ENCODE data around the gene ARTN. TPM values are rescaled to one million over a fixed set of nuclear protein-coding genes. Genes with fewer than 3 reads are reported as not detected.

Gene ARTN
- total RNA-seq, 1 experiment from 2014 or later: 10.6 TPM

GRCh38 chr1:43979528-43980254 is 46.1 kb downstream of the ARTN start:
- H2BK15ac ChIP-seq (ENCODE audit: low read depth, low read length): no peak overlapping the region
- peak overlapping the region; percentile 57 for H3K4me2 ChIP-seq (ENCODE audit: insufficient read depth, insufficient read length, low read length)
- TF ChIP-seq CTCF (conservative IDR thresholded peaks at IDR 0.05): no peak
- H3K27me3 Mint-ChIP-seq (ENCODE audit: low read depth): no peaks in the 10 kb centered on the region
- no peaks in the 10 kb centered on the region; a peak in 1 of 5 replicates for H3K9me3 Mint-ChIP-seq
- H3K4me1 Mint-ChIP-seq: peaks cover 24 to 32% of the 10 kb centered on the region in 2 experiments
- H3K4me3 Mint-ChIP-seq: peak overlapping the region; percentile 89 to 92
- H3K4me1 ChIP-seq (ENCODE audit: insufficient read depth, low read length): peaks cover 8% of the 10 kb centered on the region; the same call in 1 of the 2 replicates
- H2AK5ac ChIP-seq (ENCODE audit: insufficient read length, low read length): no peak overlapping the region
- H3K79me1 ChIP-seq (ENCODE audit: insufficient read depth, low read depth, low read length, poor library complexity, severe bottlenecking): peaks cover 6% of the 10 kb centered on the region
- no peak overlapping the region for H2BK20ac ChIP-seq (ENCODE audit: low read depth, low read length, poor library complexity, severe bottlenecking)
- H4K20me1 ChIP-seq (ENCODE audit: control insufficient read depth, insufficient read depth, insufficient read length): no peaks in the 10 kb centered on the region
- H3K9me3 ChIP-seq (ENCODE audit: control insufficient read depth, low read depth, low read length): no peaks in the 10 kb centered on the region
- H2BK12ac ChIP-seq (ENCODE audit: insufficient read length, low read depth, low read length): no peak overlapping the region
- H3K56ac ChIP-seq (ENCODE audit: insufficient read length, low read depth, low read length): no peak overlapping the region
- peak overlapping the region in 1 of 3 experiments; percentile 92; a peak in 2 of 7 replicates for H3K27ac Mint-ChIP-seq
- H2AFZ ChIP-seq (ENCODE audit: low read length): no peak overlapping the region
- WGBS (ENCODE audit: extremely low coverage, insufficient read length, low lambda C conversion rate): no CpG with 5 or more reads among the region's 45 CpGs
- H3T11ph ChIP-seq (ENCODE audit: low read length): no peak overlapping the region
- no peak for DNase-seq
- H3K23me2 ChIP-seq (ENCODE audit: insufficient read length, low read depth, low read length, poor library complexity, severe bottlenecking): peaks cover 17% of the 10 kb centered on the region
- no peaks in the 10 kb centered on the region for H3K27me3 ChIP-seq (ENCODE audit: insufficient read depth, low read length)
- peaks cover 3% of the 10 kb centered on the region; the same call in 1 of the 2 replicates for H3K79me2 ChIP-seq (ENCODE audit: insufficient read depth, low read length)
- no peak overlapping the region for H3K4ac ChIP-seq (ENCODE audit: low read depth, low read length)
- no peak overlapping the region for H2BK5ac ChIP-seq (ENCODE audit: insufficient read length, low read length)
- H4K5ac ChIP-seq (ENCODE audit: insufficient read length, low read depth, low read length): no peak overlapping the region
- H3K27ac ChIP-seq (ENCODE audit: insufficient read length, low read depth, low read length): no peak overlapping the region
- no peak overlapping the region for H4K91ac ChIP-seq (ENCODE audit: insufficient read length, low read depth, low read length)
- peak overlapping the region; percentile 1 for H3K18ac ChIP-seq (ENCODE audit: insufficient read length, low read depth, low read length)
- H3K36me3 Mint-ChIP-seq (ENCODE audit: insufficient read depth in 1 of 3, low read depth in 3 of 3): peaks cover 26 to 55% (median 52%) of the 10 kb centered on the region in 3 experiments; a peak in 6 of 7 replicates
- peak overlapping the region; percentile 80 for H3K14ac ChIP-seq (ENCODE audit: insufficient read depth, low read length)
- H3K23ac ChIP-seq (ENCODE audit: insufficient read length, low read depth, low read length): no peak overlapping the region
- H4K8ac ChIP-seq (replicated peaks; ENCODE audit: insufficient read length, low read depth, low read length): no peak overlapping the region
- H3K9ac ChIP-seq (ENCODE audit: extremely low read depth, insufficient read length, low read length): peak overlapping the region; percentile 39
- no peak overlapping the region for H2BK120ac ChIP-seq (ENCODE audit: low read depth, low read length, poor library complexity, severe bottlenecking)
